ENCODE results near the gene CDC42BPB.

The CDC42BPB gene

GRCh38 chr14:102967506-102967795, 89.9 kb downstream of the CDC42BPB start:
- 96 to 97% methylated on average over 14 of the region's 14 CpGs for WGBS, 2 experiments
- peaks cover 56% of the 10 kb centered on the region for H3K36me3 ChIP-seq (ENCODE audit: control insufficient read depth, insufficient read depth, low read length)
- H3K4me3 ChIP-seq (ENCODE audit: insufficient read depth, low read depth, low read length) = no peak overlapping the region
- H3K4me1 ChIP-seq (ENCODE audit: control insufficient read depth, insufficient read depth, low read length) = no peaks in the 10 kb centered on the region
- no peaks in the 10 kb centered on the region for H3K9me3 ChIP-seq (ENCODE audit: control insufficient read depth, low read length)
- H3K27me3 ChIP-seq (ENCODE audit: control insufficient read depth, insufficient read depth, low read length, poor library complexity, severe bottlenecking) = no peaks in the 10 kb centered on the region
- H3K27ac ChIP-seq (ENCODE audit: insufficient read depth, low read depth, low read length, poor library complexity, severe bottlenecking) = no peak overlapping the region

- Histone ChIP-seq H3K36me3 (ENCODE audit: control insufficient read depth, insufficient read depth, low read length) (peaks cover 55% of the 10 kb centered on the region), H3K27ac (ENCODE audit: insufficient read depth, low read depth, low read length, poor library complexity, severe bottlenecking) (no peak overlapping the region)
- 91 to 94% methylated on average over 21 of the region's 21 CpGs for WGBS, 2 experiments
Measured at GRCh38 chr14:102966681-102967505, 90.5 kb downstream of the CDC42BPB start.

GRCh38 chr14:102965971-102966655, 91.2 kb downstream of the CDC42BPB start:
- no peak overlapping the region for H3K27ac ChIP-seq (ENCODE audit: insufficient read depth, low read depth, low read length, poor library complexity, severe bottlenecking)
- no peaks in the 10 kb centered on the region for H3K4me1 ChIP-seq (ENCODE audit: control insufficient read depth, insufficient read depth, low read length)
- no peak overlapping the region for H3K4me3 ChIP-seq (ENCODE audit: insufficient read depth, low read depth, low read length)
- H3K36me3 ChIP-seq (ENCODE audit: control insufficient read depth, insufficient read depth, low read length) = peaks cover 51% of the 10 kb centered on the region
- H3K9me3 ChIP-seq (ENCODE audit: control insufficient read depth, low read length) = no peaks in the 10 kb centered on the region
- 95% methylated on average over 20 of the region's 20 CpGs for WGBS, 2 experiments
- no peaks in the 10 kb centered on the region for H3K27me3 ChIP-seq (ENCODE audit: control insufficient read depth, insufficient read depth, low read length, poor library complexity, severe bottlenecking)

More at GRCh38 chr14:102966681-102967505, 90.5 kb downstream of the CDC42BPB start:
- Histone ChIP-seq H3K9me3 (ENCODE audit: control insufficient read depth, low read length) (no peaks in the 10 kb centered on the region), H3K4me3 (ENCODE audit: insufficient read depth, low read depth, low read length) (no peak overlapping the region), H3K27me3 (ENCODE audit: control insufficient read depth, insufficient read depth, low read length, poor library complexity, severe bottlenecking) (no peaks in the 10 kb centered on the region), H3K4me1 (ENCODE audit: control insufficient read depth, insufficient read depth, low read length) (no peaks in the 10 kb centered on the region)

- H3K36me3 ChIP-seq (ENCODE audit: control insufficient read depth, insufficient read depth, low read length) = peaks cover 52% of the 10 kb centered on the region
Measured at GRCh38 chr14:102965282-102965681, 92.1 kb downstream of the CDC42BPB start.

GRCh38 chr14:102964152-102964730, 93.1 kb downstream of the CDC42BPB start:
- H3K27ac ChIP-seq (ENCODE audit: insufficient read depth, low read depth, low read length, poor library complexity, severe bottlenecking) = no peak overlapping the region
- no peak overlapping the region for H3K4me3 ChIP-seq (ENCODE audit: insufficient read depth, low read depth, low read length)
- 96% methylated on average over 39 of the region's 39 CpGs for WGBS, 2 experiments
- no peaks in the 10 kb centered on the region for H3K9me3 ChIP-seq (ENCODE audit: control insufficient read depth, low read length)
- H3K4me1 ChIP-seq (ENCODE audit: control insufficient read depth, insufficient read depth, low read length) = no peaks in the 10 kb centered on the region
- no peaks in the 10 kb centered on the region for H3K27me3 ChIP-seq (ENCODE audit: control insufficient read depth, insufficient read depth, low read length, poor library complexity, severe bottlenecking)
- H3K36me3 ChIP-seq (ENCODE audit: control insufficient read depth, insufficient read depth, low read length) = peaks cover 48% of the 10 kb centered on the region

More at GRCh38 chr14:102965282-102965681, 92.1 kb downstream of the CDC42BPB start:
- Histone ChIP-seq H3K9me3 (ENCODE audit: control insufficient read depth, low read length) (no peaks in the 10 kb centered on the region), H3K27me3 (ENCODE audit: control insufficient read depth, insufficient read depth, low read length, poor library complexity, severe bottlenecking) (no peaks in the 10 kb centered on the region), H3K4me1 (ENCODE audit: control insufficient read depth, insufficient read depth, low read length) (no peaks in the 10 kb centered on the region), H3K27ac (ENCODE audit: insufficient read depth, low read depth, low read length, poor library complexity, severe bottlenecking) (no peak overlapping the region), H3K4me3 (ENCODE audit: insufficient read depth, low read depth, low read length) (no peak overlapping the region)
- 98 to 99% methylated on average over 2 to 3 of the region's 3 CpGs for WGBS, 2 experiments

GRCh38 chr14:102962111-102962627, 95.2 kb downstream of the CDC42BPB start:
- Histone ChIP-seq H3K4me3 (ENCODE audit: insufficient read depth, low read depth, low read length) (no peak overlapping the region), H3K27me3 (ENCODE audit: control insufficient read depth, insufficient read depth, low read length, poor library complexity, severe bottlenecking) (no peaks in the 10 kb centered on the region), H3K36me3 (ENCODE audit: control insufficient read depth, insufficient read depth, low read length) (peaks cover 44% of the 10 kb centered on the region), H3K9me3 (ENCODE audit: control insufficient read depth, low read length) (no peaks in the 10 kb centered on the region), H3K27ac (ENCODE audit: insufficient read depth, low read depth, low read length, poor library complexity, severe bottlenecking) (no peak overlapping the region), H3K4me1 (ENCODE audit: control insufficient read depth, insufficient read depth, low read length) (no peaks in the 10 kb centered on the region)
- 94 to 96% methylated on average over 9 of the region's 9 CpGs for WGBS, 2 experiments

- H3K4me3 ChIP-seq (ENCODE audit: insufficient read depth, low read depth, low read length) = no peak overlapping the region
- no peaks in the 10 kb centered on the region for H3K4me1 ChIP-seq (ENCODE audit: control insufficient read depth, insufficient read depth, low read length)
- H3K27me3 ChIP-seq (ENCODE audit: control insufficient read depth, insufficient read depth, low read length, poor library complexity, severe bottlenecking) = no peaks in the 10 kb centered on the region
- no peak overlapping the region for H3K27ac ChIP-seq (ENCODE audit: insufficient read depth, low read depth, low read length, poor library complexity, severe bottlenecking)
- H3K36me3 ChIP-seq (ENCODE audit: control insufficient read depth, insufficient read depth, low read length) = peaks cover 32% of the 10 kb centered on the region
- H3K9me3 ChIP-seq (ENCODE audit: control insufficient read depth, low read length) = no peaks in the 10 kb centered on the region
- 95 to 99% methylated on average over 9 to 10 of the region's 10 CpGs for WGBS, 2 experiments
Measured at GRCh38 chr14:102958461-102958860, 98.9 kb downstream of the CDC42BPB start.

GRCh38 chr14:102957222-102957621, 100.1 kb downstream of the CDC42BPB start:
- H3K36me3 ChIP-seq (ENCODE audit: control insufficient read depth, insufficient read depth, low read length) = peaks cover 37% of the 10 kb centered on the region
- no peak overlapping the region for H3K4me3 ChIP-seq (ENCODE audit: insufficient read depth, low read depth, low read length)
- H3K9me3 ChIP-seq (ENCODE audit: control insufficient read depth, low read length) = no peaks in the 10 kb centered on the region
- 95 to 97% methylated on average over 10 of the region's 10 CpGs for WGBS, 2 experiments
- no peaks in the 10 kb centered on the region for H3K4me1 ChIP-seq (ENCODE audit: control insufficient read depth, insufficient read depth, low read length)
- H3K27ac ChIP-seq (ENCODE audit: insufficient read depth, low read depth, low read length, poor library complexity, severe bottlenecking) = no peak overlapping the region
- H3K27me3 ChIP-seq (ENCODE audit: control insufficient read depth, insufficient read depth, low read length, poor library complexity, severe bottlenecking) = no peaks in the 10 kb centered on the region

GRCh38 chr14:102955636-102956408, 101.5 kb downstream of the CDC42BPB start:
- Histone ChIP-seq H3K27me3 (ENCODE audit: control insufficient read depth, insufficient read depth, low read length, poor library complexity, severe bottlenecking) (no peaks in the 10 kb centered on the region), H3K4me1 (ENCODE audit: control insufficient read depth, insufficient read depth, low read length) (no peaks in the 10 kb centered on the region), H3K9me3 (ENCODE audit: control insufficient read depth, low read length) (no peaks in the 10 kb centered on the region), H3K36me3 (ENCODE audit: control insufficient read depth, insufficient read depth, low read length) (peaks cover 38% of the 10 kb centered on the region), H3K4me3 (ENCODE audit: insufficient read depth, low read depth, low read length) (no peak overlapping the region), H3K27ac (ENCODE audit: insufficient read depth, low read depth, low read length, poor library complexity, severe bottlenecking) (no peak overlapping the region)
- 91 to 97% methylated on average over 8 of the region's 8 CpGs for WGBS, 2 experiments
